ENCODE measurements around the gene REM2. TPM values are rescaled to one million over a fixed set of nuclear protein-coding genes. Genes with fewer than 3 reads are reported as not detected.
"Not testable (repeated sequence)": the region's sequence is repeated elsewhere in the genome, so short reads cannot be mapped to it uniquely, and the experiment has no call there.

Gene REM2
- total RNA-seq, 1 experiment from 2014 or later: not detected

- peak; percentile 93 for DNase-seq (ENCODE audit: low read depth)
These were observed 34.5 kb upstream of the REM2 start for GRCh38 chr14:22848351-22849164.

- no peak for DNase-seq (ENCODE audit: low read depth)
These were observed 33.7 kb upstream of the REM2 start for GRCh38 chr14:22849212-22849819.

- peak; percentile 100 for DNase-seq (ENCODE audit: low read depth)
These were observed 31.9 kb upstream of the REM2 start for GRCh38 chr14:22850944-22851764.

- not testable (repeated sequence) for DNase-seq (ENCODE audit: low read depth)
These were observed 30.8 kb upstream of the REM2 start for GRCh38 chr14:22852178-22852577.

GRCh38 chr14:22852599-22852939 lies 30.5 kb upstream of the REM2 start:
- no peak for DNase-seq (ENCODE audit: low read depth)

- peak; percentile 92 for DNase-seq (ENCODE audit: low read depth)
These were observed 29.9 kb upstream of the REM2 start for GRCh38 chr14:22852940-22853767.

GRCh38 chr14:22854296-22854695 lies 28.7 kb upstream of the REM2 start:
- DNase-seq (ENCODE audit: low read depth): not testable (repeated sequence)

GRCh38 chr14:22854963-22855724 lies 27.9 kb upstream of the REM2 start:
- DNase-seq (ENCODE audit: low read depth): no peak

GRCh38 chr14:22856428-22856827 lies 26.6 kb upstream of the REM2 start:
- no peak for DNase-seq (ENCODE audit: low read depth)

- DNase-seq (ENCODE audit: low read depth): not testable (repeated sequence)
These were observed 22.6 kb upstream of the REM2 start for GRCh38 chr14:22860377-22860776.

GRCh38 chr14:22861651-22862050 lies 21.4 kb upstream of the REM2 start:
- no peak for DNase-seq (ENCODE audit: low read depth)

- DNase-seq (ENCODE audit: low read depth): no peak
These were observed 18.0 kb upstream of the REM2 start for GRCh38 chr14:22864979-22865378.

GRCh38 chr14:22865424-22866405 lies 17.3 kb upstream of the REM2 start:
- DNase-seq (ENCODE audit: low read depth): no peak

- no peak for DNase-seq (ENCODE audit: low read depth)
These were observed 16.1 kb upstream of the REM2 start for GRCh38 chr14:22866874-22867273.

- DNase-seq (ENCODE audit: low read depth): no peak
These were observed 12.2 kb upstream of the REM2 start for GRCh38 chr14:22870811-22871223.

- peak; percentile 90 for DNase-seq (ENCODE audit: low read depth)
These were observed 11.6 kb upstream of the REM2 start, which contains the start of gene LRP10 for GRCh38 chr14:22871224-22872032. Gene LRP10, plus strand, starts transcription at chr14:22871740. Its CDS starts 564 bp downstream, at chr14:22872304.

- DNase-seq (ENCODE audit: low read depth): peak; percentile 84
These were observed 10.8 kb upstream of the REM2 start for GRCh38 chr14:22872033-22872832.
